ENCODE measurements around the gene QPCTL. TPM values are rescaled to one million over a fixed set of nuclear protein-coding genes. Genes with fewer than 3 reads are reported as not detected.

QPCTL gene
- total RNA-seq (10 to 100 TPM in 2 of 5 donors, 1 to 10 TPM in 3; 5.8 to 33.6 (median 7.6) TPM), polyA plus RNA-seq (1 to 10 TPM; 1.7 to 7.0 (median 4.2) TPM)
- long read RNA-seq, donor 1, partial matches to known transcripts, result 0 of 1 reads
- long read RNA-seq, donor 1, other reads (novel, unspliced or antisense), result 0 of 1 reads
- long read RNA-seq, donor 2, partial matches to known transcripts, result 0 of 1 reads
- long read RNA-seq, donor 2, other reads (novel, unspliced or antisense), result 0 of 1 reads
- long read RNA-seq, donor 3, result 0 reads
- long read RNA-seq, donor 4, result 0 reads
- long read RNA-seq, donor 5, result 0 reads
- long read RNA-seq, donor 6, partial matches to known transcripts, result 0 of 2 reads
- long read RNA-seq, donor 6, other reads (novel, unspliced or antisense), result 0 of 2 reads
- long read RNA-seq, donor 7, partial matches to known transcripts, result 0 of 1 reads
- long read RNA-seq, donor 7, other reads (novel, unspliced or antisense), result 0 of 1 reads
- long read RNA-seq, donor 8, partial matches to known transcripts, result 0 of 1 reads
- long read RNA-seq, donor 8, other reads (novel, unspliced or antisense), result 0 of 1 reads
- long read RNA-seq, donor 9, result 0 reads
- long read RNA-seq, donor 10, result 0 reads

- intact Hi-C loops (cut with DNase I; ENCODE audit: low total_unique reads), result no loop called here
- peak; percentile 98 to 99 for DNase-seq
- Histone ChIP-seq H3K27me3 (no peaks in the 10 kb centered on the region), H3K27ac (peak within 1 kb of the TSS; percentile 93 to 96 (median 95)), H3K4me3 (peak within 1 kb of the TSS; percentile 62 to 88 (median 87)), H3K4me1 (peaks cover 7 to 29% (median 24%) of the 10 kb centered on the region in 4 donors), H3K9me3 (no peaks in the 10 kb centered on the region), H3K36me3 (peaks cover 16 to 41% (median 37%) of the 10 kb centered on the region in 4 donors)
- 0 to 1% (median 0%) methylated on average over 33 to 70 of the region's 70 CpGs for WGBS, 5 donors
- TF ChIP-seq POLR2AphosphoS5 (IDR thresholded peaks at IDR 0.05), result peak; percentile 68 to 93 (median 71)
- TF ChIP-seq EP300 (IDR thresholded peaks at IDR 0.05), result no peak
- TF ChIP-seq CTCF (IDR thresholded peaks at IDR 0.05), result no peak
- peak in 1 of 4 donors; percentile 31 for TF ChIP-seq POLR2A (IDR thresholded peaks at IDR 0.05)
These were observed at the start of gene QPCTL for GRCh38 chr19:45692187-45693105. Gene QPCTL, plus strand, starts transcription at chr19:45692666. Its CDS starts 38 bp downstream, at chr19:45692704.

- peak; percentile 88 to 95 for DNase-seq
- H3K27me3 ChIP-seq, result peaks cover 3 to 39% (median 4%) of the 10 kb centered on the region in 3 donors
- intact Hi-C loops (cut with DNase I; ENCODE audit: low total_unique reads), result loop anchor here (5.0 to 10.0 kb wide), 2 partner anchors 36 to 118 kb away; no protein-coding TSS in a partner anchor
- H3K27ac ChIP-seq, result peak overlapping the region in 3 of 5 donors; percentile 68 to 85 (median 85)
- TF ChIP-seq CTCF (IDR thresholded peaks at IDR 0.05) (peak in 6 of 7 experiments; percentile 65 to 99 (median 98)), POLR2A (IDR thresholded peaks at IDR 0.05) (no peak), POLR2AphosphoS5 (IDR thresholded peaks at IDR 0.05) (peak in 1 of 3 donors; percentile 8), EP300 (IDR thresholded peaks at IDR 0.05) (no peak)
- H3K4me3 ChIP-seq, result peak overlapping the region in 3 of 4 donors; percentile 17 to 40 (median 40)
- peaks cover 47 to 70% (median 64%) of the 10 kb centered on the region in 4 donors for H3K4me1 ChIP-seq
- H3K9me3 ChIP-seq, result no peaks in the 10 kb centered on the region
- no peaks in the 10 kb centered on the region for H3K36me3 ChIP-seq
- 3 to 11% (median 5%) methylated on average over 32 to 39 of the region's 39 CpGs for whole genome bisulfite sequencing, 5 donors
These were observed 49.2 kb upstream of the QPCTL start for GRCh38 chr19:45643024-45643926.

GRCh38 chr19:45643927-45644771 is 48.3 kb upstream of the QPCTL start:
- TF ChIP-seq POLR2A (IDR thresholded peaks at IDR 0.05) (no peak), EP300 (IDR thresholded peaks at IDR 0.05) (no peak), CTCF (IDR thresholded peaks at IDR 0.05) (no peak), POLR2AphosphoS5 (IDR thresholded peaks at IDR 0.05) (no peak)
- peaks cover 41 to 62% (median 56%) of the 10 kb centered on the region in 4 donors for H3K4me1 ChIP-seq
- H3K4me3 ChIP-seq, result no peak overlapping the region
- no peak for DNase-seq
- H3K36me3 ChIP-seq, result no peaks in the 10 kb centered on the region
- peaks cover 3 to 39% (median 4%) of the 10 kb centered on the region in 3 donors for H3K27me3 ChIP-seq
- whole genome bisulfite sequencing, 5 donors, result 41 to 45% (median 43%) methylated on average over 13 to 14 of the region's 14 CpGs
- no peaks in the 10 kb centered on the region for H3K9me3 ChIP-seq
- intact Hi-C loops (cut with DNase I; ENCODE audit: low total_unique reads), result loop anchor here (5.0 to 10.0 kb wide), 2 partner anchors 37 to 119 kb away; no protein-coding TSS in a partner anchor
- H3K27ac ChIP-seq, result no peak overlapping the region
